ENCODE data around the gene MCUB. TPM values are rescaled to one million over a fixed set of nuclear protein-coding genes. Genes with fewer than 3 reads are reported as not detected.
A peak's percentile ranks its signal among the peaks of the same experiment; 100 is the strongest.
"Not testable (repeated sequence)": the region's sequence is repeated elsewhere in the genome, so short reads cannot be mapped to it uniquely, and the experiment has no call there.

The MCUB gene
- total RNA-seq: 30.1 and 37.1 TPM in 2 replicates

DNA sequence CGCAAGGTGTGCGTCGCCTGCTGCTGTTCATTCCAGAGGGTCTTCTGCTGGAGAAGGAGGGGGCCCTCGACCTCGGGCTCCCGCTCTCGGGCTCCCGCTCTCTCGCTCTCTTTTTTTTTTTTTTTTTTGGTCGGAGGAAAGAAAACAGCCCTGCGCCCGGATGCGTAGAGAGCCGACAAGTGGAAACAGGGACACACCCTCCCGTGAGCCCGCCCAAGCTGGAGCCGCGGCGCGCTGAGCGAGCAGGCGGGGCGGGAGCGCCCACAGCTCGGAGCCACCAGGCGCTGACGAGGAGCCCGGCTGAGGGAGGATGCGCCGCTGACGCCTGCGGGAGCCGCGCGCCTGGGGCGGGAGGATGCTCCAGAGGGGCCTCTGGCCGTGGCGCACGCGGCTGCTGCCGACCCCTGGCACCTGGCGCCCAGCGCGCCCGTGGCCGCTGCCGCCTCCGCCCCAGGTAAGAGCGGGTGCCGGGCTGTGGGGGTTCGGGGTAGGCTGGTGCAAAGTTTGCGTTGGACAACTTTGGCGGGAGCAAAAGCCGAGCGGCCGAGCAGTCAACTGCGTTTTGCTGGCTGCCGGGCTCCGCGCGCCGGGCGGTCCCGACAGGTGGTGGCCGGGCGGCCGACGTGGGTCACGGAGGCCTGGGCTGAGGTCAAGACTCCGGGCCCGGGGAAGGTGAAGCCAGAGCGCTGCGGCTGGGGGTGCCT lies at the start of gene MCUB:
TSS of gene MCUB (plus strand) at position 264 of the 704 bp plus-strand sequence. CDS start at position 356, 92 bp downstream.
- intact Hi-C loops (cut with micrococcal nuclease): loop anchor here (2.0 to 10.0 kb wide), 6 partner anchors 89 to 635 kb away; partner anchors contain the start of genes CASP6, ELOVL6, PLA2G12A and SEC24B
- H3K9me3 Mint-ChIP-seq: peaks cover 6% of the 10 kb centered on the region
- H3K4me3 Mint-ChIP-seq (ENCODE audit: low read depth): peak within 1 kb of the TSS; percentile 84
- DNase-seq (ENCODE audit: low spot score): peak; percentile 93
- H3K4me1 Mint-ChIP-seq (ENCODE audit: low read depth): peaks cover 33% of the 10 kb centered on the region
- peaks cover 35% of the 10 kb centered on the region for H3K36me3 Mint-ChIP-seq (ENCODE audit: low read depth)
- no peaks in the 10 kb centered on the region for H3K27me3 Mint-ChIP-seq (ENCODE audit: low read depth)
- peak within 1 kb of the TSS; percentile 93 for H3K27ac Mint-ChIP-seq

DNA sequence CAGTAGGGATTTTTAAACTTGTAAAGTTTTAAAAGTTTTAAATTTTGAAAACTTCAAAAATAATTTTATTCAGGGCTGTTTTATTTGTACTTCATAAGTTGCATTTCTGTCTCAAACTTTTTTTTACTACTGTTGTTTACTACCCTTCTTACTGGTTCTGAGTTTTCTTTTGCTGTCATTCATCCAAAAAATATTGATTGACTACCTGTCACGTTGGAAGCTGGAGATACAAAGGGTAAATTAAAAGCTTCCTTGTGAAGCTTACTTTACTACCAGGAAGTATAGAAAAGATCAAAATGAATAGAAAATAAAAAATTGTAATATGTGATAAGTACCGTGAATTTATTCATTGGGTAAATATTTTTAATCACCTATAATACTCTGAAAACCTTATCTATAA lies 49.4 kb upstream of the MCUB start:
- H3K9me3 Mint-ChIP-seq: no peaks in the 10 kb centered on the region
- H3K4me1 Mint-ChIP-seq (ENCODE audit: low read depth): no peaks in the 10 kb centered on the region
- intact Hi-C loops (cut with micrococcal nuclease): no loop called here
- H3K27ac Mint-ChIP-seq: no peak overlapping the region
- no peak for DNase-seq (ENCODE audit: low spot score)
- no peak overlapping the region for H3K4me3 Mint-ChIP-seq (ENCODE audit: low read depth)
- peaks cover 59% of the 10 kb centered on the region for H3K36me3 Mint-ChIP-seq (ENCODE audit: low read depth)
- no peaks in the 10 kb centered on the region for H3K27me3 Mint-ChIP-seq (ENCODE audit: low read depth)

DNA sequence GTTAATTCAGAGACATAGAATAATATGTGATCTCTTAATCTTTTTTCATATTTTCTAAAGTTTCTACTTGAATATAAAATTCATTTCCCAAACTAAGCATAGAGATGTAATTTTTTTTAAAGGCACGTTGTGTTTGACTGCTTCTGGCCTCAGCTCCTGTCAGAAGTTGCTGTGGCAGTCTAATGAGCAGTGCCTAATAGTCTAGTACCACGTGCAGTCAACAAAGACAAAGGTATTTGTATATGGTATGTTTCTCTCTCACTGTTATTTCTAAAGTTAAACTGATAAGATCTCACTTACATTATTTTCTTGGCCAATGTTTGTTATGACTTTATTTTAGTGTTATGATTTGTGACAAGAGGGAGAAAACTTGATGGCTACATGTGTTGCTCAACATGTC lies 48.6 kb upstream of the MCUB start:
- intact Hi-C loops (cut with micrococcal nuclease): no loop called here
- Mint-ChIP-seq H3K4me3 (ENCODE audit: low read depth) (no peak overlapping the region), H3K27ac (no peak overlapping the region), H3K4me1 (ENCODE audit: low read depth) (no peaks in the 10 kb centered on the region), H3K9me3 (no peaks in the 10 kb centered on the region), H3K27me3 (ENCODE audit: low read depth) (no peaks in the 10 kb centered on the region), H3K36me3 (ENCODE audit: low read depth) (peaks cover 56% of the 10 kb centered on the region)
- DNase-seq (ENCODE audit: low spot score): no peak

DNA sequence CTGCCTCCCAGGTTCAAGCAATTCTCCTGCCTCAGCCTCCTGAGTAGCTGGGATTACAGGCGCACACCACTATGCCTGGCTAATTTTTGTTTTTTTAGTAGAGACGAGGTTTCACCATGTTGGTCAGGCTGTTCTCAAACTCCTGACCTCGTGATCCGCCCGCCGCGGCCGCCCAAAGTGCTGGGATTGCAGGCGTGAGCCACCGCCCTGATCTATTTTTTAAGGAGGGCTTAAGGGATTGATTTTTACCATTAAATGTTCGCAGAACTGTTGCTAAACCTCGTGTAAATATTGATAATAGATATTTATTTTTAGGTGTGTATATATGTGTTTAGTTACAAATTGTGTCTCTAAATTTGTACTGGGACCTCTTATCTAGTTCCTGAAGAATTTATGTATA lies 46.7 kb upstream of the MCUB start:
- intact Hi-C loops (cut with micrococcal nuclease); H3K27ac Mint-ChIP-seq: not testable (repeated sequence)

DNA sequence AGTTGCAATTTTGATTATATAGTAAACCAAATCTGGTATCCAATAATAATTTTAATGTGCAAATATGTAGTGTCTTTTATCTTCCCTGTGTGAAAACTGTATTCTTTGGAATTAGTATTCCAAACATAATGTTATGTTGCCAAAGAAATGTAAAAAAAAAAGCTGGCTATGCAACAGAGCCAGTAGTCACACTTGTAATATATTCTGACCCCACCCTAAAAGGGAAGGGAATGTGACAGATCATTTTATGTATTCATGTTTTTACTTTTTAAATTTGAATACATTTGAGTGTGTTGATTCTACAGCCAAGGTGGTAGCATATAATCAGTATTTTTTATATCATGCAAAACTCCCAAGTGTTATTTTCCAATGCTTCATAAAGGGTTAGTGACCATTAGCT lies 27.9 kb upstream of the MCUB start:
- peaks cover 70% of the 10 kb centered on the region for H3K36me3 Mint-ChIP-seq (ENCODE audit: low read depth)
- intact Hi-C loops (cut with micrococcal nuclease): no loop called here
- no peaks in the 10 kb centered on the region for H3K9me3 Mint-ChIP-seq
- no peaks in the 10 kb centered on the region for H3K4me1 Mint-ChIP-seq (ENCODE audit: low read depth)
- no peak for DNase-seq (ENCODE audit: low spot score)
- no peak overlapping the region for H3K27ac Mint-ChIP-seq
- no peak overlapping the region for H3K4me3 Mint-ChIP-seq (ENCODE audit: low read depth)
- H3K27me3 Mint-ChIP-seq (ENCODE audit: low read depth): no peaks in the 10 kb centered on the region

More for the DNA sequence above, 46.7 kb upstream of the MCUB start:
- not testable (repeated sequence) for H3K4me3 Mint-ChIP-seq (ENCODE audit: low read depth); H3K9me3 Mint-ChIP-seq; H3K4me1 Mint-ChIP-seq (ENCODE audit: low read depth); H3K27me3 Mint-ChIP-seq (ENCODE audit: low read depth); DNase-seq (ENCODE audit: low spot score)
- peaks cover 60% of the 10 kb centered on the region for H3K36me3 Mint-ChIP-seq (ENCODE audit: low read depth)

- H3K4me3 Mint-ChIP-seq (ENCODE audit: low read depth): no peak overlapping the region
- H3K36me3 Mint-ChIP-seq (ENCODE audit: low read depth): peaks cover 40% of the 10 kb centered on the region
- no peaks in the 10 kb centered on the region for H3K27me3 Mint-ChIP-seq (ENCODE audit: low read depth)
- intact Hi-C loops (cut with micrococcal nuclease): no loop called here
- no peak for DNase-seq (ENCODE audit: low spot score)
- peaks cover 4% of the 10 kb centered on the region for H3K9me3 Mint-ChIP-seq
- peaks cover 8% of the 10 kb centered on the region for H3K4me1 Mint-ChIP-seq (ENCODE audit: low read depth)
- no peak overlapping the region for H3K27ac Mint-ChIP-seq
Measured at GRCh38 chr4:109545401-109545800, 14.6 kb upstream of the MCUB start.

GRCh38 chr4:109547394-109547793 lies 12.7 kb upstream of the MCUB start:
- Mint-ChIP-seq H3K27me3 (ENCODE audit: low read depth) (no peaks in the 10 kb centered on the region), H3K9me3 (peaks cover 4% of the 10 kb centered on the region), H3K4me3 (ENCODE audit: low read depth) (no peak overlapping the region), H3K4me1 (ENCODE audit: low read depth) (peaks cover 8% of the 10 kb centered on the region), H3K27ac (no peak overlapping the region), H3K36me3 (ENCODE audit: low read depth) (peaks cover 29% of the 10 kb centered on the region)
- no peak for DNase-seq (ENCODE audit: low spot score)
- intact Hi-C loops (cut with micrococcal nuclease): no loop called here

- no peak overlapping the region for H3K4me3 Mint-ChIP-seq (ENCODE audit: low read depth)
Measured at GRCh38 chr4:109548655-109549054, 11.4 kb upstream of the MCUB start.

GRCh38 chr4:109552237-109552636 lies 7.8 kb upstream of the MCUB start:
- H3K9me3 Mint-ChIP-seq: peaks cover 4% of the 10 kb centered on the region
- H3K27ac Mint-ChIP-seq: no peak overlapping the region
- peaks cover 23% of the 10 kb centered on the region for H3K36me3 Mint-ChIP-seq (ENCODE audit: low read depth)
- intact Hi-C loops (cut with micrococcal nuclease): no loop called here
- H3K4me1 Mint-ChIP-seq (ENCODE audit: low read depth): peaks cover 8% of the 10 kb centered on the region
- no peak overlapping the region for H3K4me3 Mint-ChIP-seq (ENCODE audit: low read depth)
- no peak for DNase-seq (ENCODE audit: low spot score)
- H3K27me3 Mint-ChIP-seq (ENCODE audit: low read depth): no peaks in the 10 kb centered on the region

More at GRCh38 chr4:109548655-109549054, 11.4 kb upstream of the MCUB start:
- peaks cover 4% of the 10 kb centered on the region for H3K9me3 Mint-ChIP-seq
- DNase-seq (ENCODE audit: low spot score): no peak
- peaks cover 8% of the 10 kb centered on the region for H3K4me1 Mint-ChIP-seq (ENCODE audit: low read depth)
- intact Hi-C loops (cut with micrococcal nuclease): no loop called here
- no peaks in the 10 kb centered on the region for H3K27me3 Mint-ChIP-seq (ENCODE audit: low read depth)
- no peak overlapping the region for H3K27ac Mint-ChIP-seq
- peaks cover 20% of the 10 kb centered on the region for H3K36me3 Mint-ChIP-seq (ENCODE audit: low read depth)

DNA sequence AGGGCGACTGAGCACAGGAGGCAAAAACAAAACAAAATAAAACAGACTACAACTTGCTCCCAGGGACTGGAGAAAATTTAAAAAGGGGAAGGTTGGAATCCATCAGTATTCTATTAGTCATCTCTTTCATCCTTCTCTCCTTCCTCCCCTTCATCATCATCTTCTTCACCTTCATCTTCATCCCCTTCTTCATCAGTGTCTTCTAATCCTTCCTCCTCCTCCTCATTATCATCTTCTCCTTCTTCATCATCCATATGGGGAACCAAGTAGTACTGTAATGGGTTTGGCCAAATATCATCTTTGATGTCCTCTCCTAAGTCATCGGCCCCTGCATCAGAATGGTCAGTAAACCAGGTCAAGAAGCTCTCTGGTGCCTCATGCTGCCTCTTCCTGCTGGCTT lies 6.9 kb upstream of the MCUB start:
- DNase-seq (ENCODE audit: low spot score): no peak
- Mint-ChIP-seq H3K36me3 (ENCODE audit: low read depth) (peaks cover 21% of the 10 kb centered on the region), H3K9me3 (peaks cover 7% of the 10 kb centered on the region), H3K27me3 (ENCODE audit: low read depth) (no peaks in the 10 kb centered on the region), H3K4me3 (ENCODE audit: low read depth) (no peak overlapping the region), H3K27ac (no peak overlapping the region), H3K4me1 (ENCODE audit: low read depth) (peaks cover 8% of the 10 kb centered on the region)
- intact Hi-C loops (cut with micrococcal nuclease): no loop called here

- H3K27ac Mint-ChIP-seq: no peak overlapping the region
- no peaks in the 10 kb centered on the region for H3K27me3 Mint-ChIP-seq (ENCODE audit: low read depth)
- no peak for DNase-seq (ENCODE audit: low spot score)
- peaks cover 6% of the 10 kb centered on the region for H3K9me3 Mint-ChIP-seq
- peaks cover 20% of the 10 kb centered on the region for H3K36me3 Mint-ChIP-seq (ENCODE audit: low read depth)
- H3K4me3 Mint-ChIP-seq (ENCODE audit: low read depth): no peak overlapping the region
- peaks cover 8% of the 10 kb centered on the region for H3K4me1 Mint-ChIP-seq (ENCODE audit: low read depth)
- intact Hi-C loops (cut with micrococcal nuclease): no loop called here
Measured at GRCh38 chr4:109554971-109555370, 5.1 kb upstream of the MCUB start.

GRCh38 chr4:109557433-109557832 lies 2.6 kb upstream of the MCUB start:
- intact Hi-C loops (cut with micrococcal nuclease): no loop called here
- Mint-ChIP-seq H3K27me3 (ENCODE audit: low read depth) (no peaks in the 10 kb centered on the region), H3K4me3 (ENCODE audit: low read depth) (no peak overlapping the region), H3K4me1 (ENCODE audit: low read depth) (peaks cover 18% of the 10 kb centered on the region), H3K36me3 (ENCODE audit: low read depth) (peaks cover 19% of the 10 kb centered on the region), H3K27ac (no peak overlapping the region), H3K9me3 (peaks cover 6% of the 10 kb centered on the region)
- no peak for DNase-seq (ENCODE audit: low spot score)

- DNase-seq (ENCODE audit: low spot score); H3K27ac Mint-ChIP-seq; intact Hi-C loops (cut with micrococcal nuclease); H3K9me3 Mint-ChIP-seq; H3K27me3 Mint-ChIP-seq (ENCODE audit: low read depth): not testable (repeated sequence)
- peaks cover 25% of the 10 kb centered on the region for H3K36me3 Mint-ChIP-seq (ENCODE audit: low read depth)
- peak overlapping the region; percentile 49 for H3K4me3 Mint-ChIP-seq (ENCODE audit: low read depth)
- H3K4me1 Mint-ChIP-seq (ENCODE audit: low read depth): peaks cover 25% of the 10 kb centered on the region
Measured at GRCh38 chr4:109558095-109558494, 2.0 kb upstream of the MCUB start.

All from activated T-helper 2 cell treated with anti-CD3 and anti-CD28 coated beads, Interferon-gamma antibody, Interleukin-2, Interleukin-4, amounts not matched to agents 10 μg/mL and 5 μg/mL and 100 μg/mL, durations not matched to agents 14 hours and 24 hours and 36 hours (primary cell).